ENCODE data around the gene CDK8.

CDK8 gene

GRCh38 chr13:26335158-26335557 is 81.2 kb downstream of the CDK8 start:
- no peak overlapping the region for H3K27ac ChIP-seq (ENCODE audit: low read depth, low read length, severe bottlenecking)
- H3K4me3 ChIP-seq (ENCODE audit: extremely low read depth, insufficient read depth, low read length, poor library complexity, severe bottlenecking), result no peak overlapping the region
- 96 to 98% methylated on average over 5 of the region's 5 CpGs for WGBS, 2 experiments (ENCODE audit: insufficient coverage in 2 of 2)
- no peaks in the 10 kb centered on the region for H3K36me3 ChIP-seq (ENCODE audit: control insufficient read depth, insufficient read depth, low read length)
- H3K4me1 ChIP-seq (ENCODE audit: control insufficient read depth, insufficient read depth, low read length, poor library complexity, severe bottlenecking), result no peaks in the 10 kb centered on the region
- no peaks in the 10 kb centered on the region for H3K9me3 ChIP-seq (ENCODE audit: control insufficient read depth, low read length)

GRCh38 chr13:26340807-26341206 is 86.9 kb downstream of the CDK8 start:
- Histone ChIP-seq H3K4me1 (ENCODE audit: control insufficient read depth, insufficient read depth, low read length, poor library complexity, severe bottlenecking) (no peaks in the 10 kb centered on the region), H3K9me3 (ENCODE audit: control insufficient read depth, low read length) (no peaks in the 10 kb centered on the region), H3K27ac (ENCODE audit: low read depth, low read length, severe bottlenecking) (no peak overlapping the region), H3K4me3 (ENCODE audit: extremely low read depth, insufficient read depth, low read length, poor library complexity, severe bottlenecking) (no peak overlapping the region), H3K36me3 (ENCODE audit: control insufficient read depth, insufficient read depth, low read length) (peaks cover 6% of the 10 kb centered on the region)
- WGBS, 2 experiments (ENCODE audit: insufficient coverage in 2 of 2), result no CpG with 5 or more reads among the region's 2 CpGs

- WGBS, 2 experiments (ENCODE audit: insufficient coverage in 2 of 2), result 73 to 75% methylated on average over 3 to 4 of the region's 5 CpGs
- Histone ChIP-seq H3K9me3 (ENCODE audit: control insufficient read depth, low read length) (no peaks in the 10 kb centered on the region), H3K4me1 (ENCODE audit: control insufficient read depth, insufficient read depth, low read length, poor library complexity, severe bottlenecking) (no peaks in the 10 kb centered on the region), H3K4me3 (ENCODE audit: extremely low read depth, insufficient read depth, low read length, poor library complexity, severe bottlenecking) (no peak overlapping the region), H3K27ac (ENCODE audit: low read depth, low read length, severe bottlenecking) (no peak overlapping the region), H3K36me3 (ENCODE audit: control insufficient read depth, insufficient read depth, low read length) (peaks cover 6% of the 10 kb centered on the region)
These were observed 89.0 kb downstream of the CDK8 start for GRCh38 chr13:26342898-26343297.

- peaks cover 6% of the 10 kb centered on the region for H3K36me3 ChIP-seq (ENCODE audit: control insufficient read depth, insufficient read depth, low read length)
- H3K9me3 ChIP-seq (ENCODE audit: control insufficient read depth, low read length), result no peaks in the 10 kb centered on the region
- no peaks in the 10 kb centered on the region for H3K4me1 ChIP-seq (ENCODE audit: control insufficient read depth, insufficient read depth, low read length, poor library complexity, severe bottlenecking)
- H3K4me3 ChIP-seq (ENCODE audit: extremely low read depth, insufficient read depth, low read length, poor library complexity, severe bottlenecking), result no peak overlapping the region
- no peak overlapping the region for H3K27ac ChIP-seq (ENCODE audit: low read depth, low read length, severe bottlenecking)
These were observed 89.9 kb downstream of the CDK8 start for GRCh38 chr13:26343816-26344215.

DNA sequence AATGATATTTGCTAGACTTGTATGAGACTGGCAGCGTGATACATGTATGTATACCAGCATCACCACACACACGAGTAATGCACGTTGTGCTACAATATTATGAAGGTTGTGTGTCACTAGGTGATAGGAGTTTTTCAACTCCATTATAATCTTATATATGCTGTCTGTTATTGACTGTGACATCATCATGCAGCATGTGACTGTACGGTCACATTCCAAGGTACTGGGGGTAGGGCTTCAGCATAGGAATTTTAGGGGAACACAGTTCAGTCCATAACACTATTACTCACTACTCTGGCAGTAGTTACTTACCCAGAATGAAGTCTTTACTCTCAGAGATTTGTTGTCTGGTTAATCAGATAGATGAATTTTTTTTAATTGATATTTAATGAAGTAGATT is 91.1 kb downstream of the CDK8 start:
- no peak overlapping the region for H3K4me3 ChIP-seq (ENCODE audit: extremely low read depth, insufficient read depth, low read length, poor library complexity, severe bottlenecking)

GRCh38 chr13:26348966-26349365 is 95.0 kb downstream of the CDK8 start:
- Histone ChIP-seq H3K27ac (ENCODE audit: low read depth, low read length, severe bottlenecking) (no peak overlapping the region), H3K4me1 (ENCODE audit: control insufficient read depth, insufficient read depth, low read length, poor library complexity, severe bottlenecking) (no peaks in the 10 kb centered on the region), H3K4me3 (ENCODE audit: extremely low read depth, insufficient read depth, low read length, poor library complexity, severe bottlenecking) (no peak overlapping the region), H3K36me3 (ENCODE audit: control insufficient read depth, insufficient read depth, low read length) (peaks cover 22% of the 10 kb centered on the region), H3K9me3 (ENCODE audit: control insufficient read depth, low read length) (no peaks in the 10 kb centered on the region)
- 49% methylated on average over 2 of the region's 3 CpGs; no CpG with 5 or more reads in 1 of the 2 experiments for WGBS, 2 experiments (ENCODE audit: insufficient coverage in 2 of 2)

More for the DNA sequence above, 91.1 kb downstream of the CDK8 start:
- H3K27ac ChIP-seq (ENCODE audit: low read depth, low read length, severe bottlenecking), result no peak overlapping the region
- no CpG with 5 or more reads among the region's 4 CpGs for WGBS, 2 experiments (ENCODE audit: insufficient coverage in 2 of 2)
- no peaks in the 10 kb centered on the region for H3K9me3 ChIP-seq (ENCODE audit: control insufficient read depth, low read length)
- peaks cover 8% of the 10 kb centered on the region for H3K36me3 ChIP-seq (ENCODE audit: control insufficient read depth, insufficient read depth, low read length)
- H3K4me1 ChIP-seq (ENCODE audit: control insufficient read depth, insufficient read depth, low read length, poor library complexity, severe bottlenecking), result no peaks in the 10 kb centered on the region

- no peaks in the 10 kb centered on the region for H3K4me1 ChIP-seq (ENCODE audit: control insufficient read depth, insufficient read depth, low read length, poor library complexity, severe bottlenecking)
- H3K9me3 ChIP-seq (ENCODE audit: control insufficient read depth, low read length), result no peaks in the 10 kb centered on the region
- 100% methylated on average over 1 to 2 of the region's 2 CpGs for WGBS, 2 experiments (ENCODE audit: insufficient coverage in 2 of 2)
- H3K4me3 ChIP-seq (ENCODE audit: extremely low read depth, insufficient read depth, low read length, poor library complexity, severe bottlenecking), result no peak overlapping the region
- H3K27ac ChIP-seq (ENCODE audit: low read depth, low read length, severe bottlenecking), result no peak overlapping the region
- peaks cover 4% of the 10 kb centered on the region for H3K36me3 ChIP-seq (ENCODE audit: control insufficient read depth, insufficient read depth, low read length)
These were observed 108.3 kb downstream of the CDK8 start for GRCh38 chr13:26362261-26362660.

GRCh38 chr13:26370553-26370952 is 116.6 kb downstream of the CDK8 start:
- Histone ChIP-seq H3K4me1 (ENCODE audit: control insufficient read depth, insufficient read depth, low read length, poor library complexity, severe bottlenecking) (no peaks in the 10 kb centered on the region), H3K9me3 (ENCODE audit: control insufficient read depth, low read length) (no peaks in the 10 kb centered on the region), H3K27ac (ENCODE audit: low read depth, low read length, severe bottlenecking) (no peak overlapping the region), H3K4me3 (ENCODE audit: extremely low read depth, insufficient read depth, low read length, poor library complexity, severe bottlenecking) (no peak overlapping the region), H3K36me3 (ENCODE audit: control insufficient read depth, insufficient read depth, low read length) (no peaks in the 10 kb centered on the region)
- WGBS, 2 experiments (ENCODE audit: insufficient coverage in 2 of 2), result no CpG with 5 or more reads among the region's 2 CpGs

GRCh38 chr13:26372747-26373146 is 118.8 kb downstream of the CDK8 start:
- H3K36me3 ChIP-seq (ENCODE audit: control insufficient read depth, insufficient read depth, low read length), result no peaks in the 10 kb centered on the region
- WGBS, 2 experiments (ENCODE audit: insufficient coverage in 2 of 2), result 88 to 100% methylated on average over 1 to 2 of the region's 2 CpGs
- H3K4me1 ChIP-seq (ENCODE audit: control insufficient read depth, insufficient read depth, low read length, poor library complexity, severe bottlenecking), result no peaks in the 10 kb centered on the region
- H3K4me3 ChIP-seq (ENCODE audit: extremely low read depth, insufficient read depth, low read length, poor library complexity, severe bottlenecking), result no peak overlapping the region
- no peaks in the 10 kb centered on the region for H3K9me3 ChIP-seq (ENCODE audit: control insufficient read depth, low read length)
- H3K27ac ChIP-seq (ENCODE audit: low read depth, low read length, severe bottlenecking), result no peak overlapping the region

GRCh38 chr13:26376430-26376829 is 122.5 kb downstream of the CDK8 start:
- no peaks in the 10 kb centered on the region for H3K36me3 ChIP-seq (ENCODE audit: control insufficient read depth, insufficient read depth, low read length)

GRCh38 chr13:26377038-26377437 is 123.1 kb downstream of the CDK8 start:
- Histone ChIP-seq H3K4me1 (ENCODE audit: control insufficient read depth, insufficient read depth, low read length, poor library complexity, severe bottlenecking) (no peaks in the 10 kb centered on the region), H3K27ac (ENCODE audit: low read depth, low read length, severe bottlenecking) (no peak overlapping the region), H3K4me3 (ENCODE audit: extremely low read depth, insufficient read depth, low read length, poor library complexity, severe bottlenecking) (no peak overlapping the region), H3K36me3 (ENCODE audit: control insufficient read depth, insufficient read depth, low read length) (no peaks in the 10 kb centered on the region), H3K9me3 (ENCODE audit: control insufficient read depth, low read length) (no peaks in the 10 kb centered on the region)

More at GRCh38 chr13:26376430-26376829, 122.5 kb downstream of the CDK8 start:
- Histone ChIP-seq H3K4me1 (ENCODE audit: control insufficient read depth, insufficient read depth, low read length, poor library complexity, severe bottlenecking) (no peaks in the 10 kb centered on the region), H3K27ac (ENCODE audit: low read depth, low read length, severe bottlenecking) (no peak overlapping the region), H3K4me3 (ENCODE audit: extremely low read depth, insufficient read depth, low read length, poor library complexity, severe bottlenecking) (no peak overlapping the region), H3K9me3 (ENCODE audit: control insufficient read depth, low read length) (no peaks in the 10 kb centered on the region)

- WGBS, 2 experiments (ENCODE audit: insufficient coverage in 2 of 2), result 95 to 100% methylated on average over 3 of the region's 3 CpGs
These were observed 124.2 kb downstream of the CDK8 start for GRCh38 chr13:26378116-26378515.

More at GRCh38 chr13:26378116-26378515, 124.2 kb downstream of the CDK8 start:
- Histone ChIP-seq H3K4me1 (ENCODE audit: control insufficient read depth, insufficient read depth, low read length, poor library complexity, severe bottlenecking) (no peaks in the 10 kb centered on the region), H3K4me3 (ENCODE audit: extremely low read depth, insufficient read depth, low read length, poor library complexity, severe bottlenecking) (no peak overlapping the region), H3K27ac (ENCODE audit: low read depth, low read length, severe bottlenecking) (no peak overlapping the region), H3K9me3 (ENCODE audit: control insufficient read depth, low read length) (no peaks in the 10 kb centered on the region), H3K36me3 (ENCODE audit: control insufficient read depth, insufficient read depth, low read length) (no peaks in the 10 kb centered on the region)
